Measurements from ENCODE around the gene HTT.

GRCh38 chr4:3290889-3291321 lies 216.4 kb downstream of the HTT start:
- TF ChIP-seq CTCF (conservative IDR thresholded peaks at IDR 0.05; ENCODE audit: low read length) = no peak
- TF ChIP-seq EZH2phosphoT487 (IDR thresholded peaks at IDR 0.05; ENCODE audit: borderline replicate concordance) = no peak

All from Loucy (cell line).